ENCODE data around the gene SH2D4B.

Gene SH2D4B

DNA sequence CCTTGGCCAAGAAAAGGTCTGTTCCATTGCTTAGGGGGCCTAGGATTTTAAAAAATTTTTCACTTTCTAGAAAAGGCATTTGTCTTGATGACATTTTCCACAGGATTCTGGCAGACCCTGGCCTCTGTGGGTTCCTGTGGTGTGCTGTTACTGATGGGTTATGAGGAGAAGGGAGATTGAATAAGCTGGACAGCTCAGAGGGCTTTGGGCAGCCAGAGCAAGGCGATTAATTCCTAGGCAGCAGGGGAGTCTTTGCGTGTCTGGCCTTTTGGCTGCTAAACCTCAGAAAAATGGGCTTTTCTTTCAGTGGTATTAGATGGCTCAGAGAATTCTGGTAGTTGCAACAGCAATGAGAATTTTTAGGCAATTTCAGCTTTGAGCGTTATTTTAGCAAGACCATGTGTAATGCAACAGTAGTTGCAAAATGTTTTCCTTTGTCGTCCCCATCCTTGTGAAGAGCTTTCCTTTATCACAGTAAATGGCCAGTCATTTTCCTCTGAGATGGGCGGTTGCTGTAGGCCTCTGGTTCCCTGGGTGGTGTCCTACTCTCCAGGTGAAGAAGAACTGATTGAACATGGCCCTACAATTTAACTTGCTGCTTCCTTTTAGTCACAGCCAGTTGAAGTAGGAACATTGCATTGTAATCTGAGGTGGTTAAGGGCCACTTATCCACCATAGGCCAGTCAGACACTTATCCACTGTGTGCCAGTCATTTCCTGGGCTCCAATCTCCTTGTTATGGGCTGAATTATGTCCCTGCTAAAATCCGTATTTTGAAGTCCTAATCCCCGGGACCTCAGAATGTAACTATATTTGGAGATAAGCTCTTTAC is 43.2 kb downstream of the SH2D4B start:
- H3K4me1 ChIP-seq (ENCODE audit: insufficient read depth, poor library complexity, severe bottlenecking): no peaks in the 10 kb centered on the region
- TF ChIP-seq, protein P1, sequence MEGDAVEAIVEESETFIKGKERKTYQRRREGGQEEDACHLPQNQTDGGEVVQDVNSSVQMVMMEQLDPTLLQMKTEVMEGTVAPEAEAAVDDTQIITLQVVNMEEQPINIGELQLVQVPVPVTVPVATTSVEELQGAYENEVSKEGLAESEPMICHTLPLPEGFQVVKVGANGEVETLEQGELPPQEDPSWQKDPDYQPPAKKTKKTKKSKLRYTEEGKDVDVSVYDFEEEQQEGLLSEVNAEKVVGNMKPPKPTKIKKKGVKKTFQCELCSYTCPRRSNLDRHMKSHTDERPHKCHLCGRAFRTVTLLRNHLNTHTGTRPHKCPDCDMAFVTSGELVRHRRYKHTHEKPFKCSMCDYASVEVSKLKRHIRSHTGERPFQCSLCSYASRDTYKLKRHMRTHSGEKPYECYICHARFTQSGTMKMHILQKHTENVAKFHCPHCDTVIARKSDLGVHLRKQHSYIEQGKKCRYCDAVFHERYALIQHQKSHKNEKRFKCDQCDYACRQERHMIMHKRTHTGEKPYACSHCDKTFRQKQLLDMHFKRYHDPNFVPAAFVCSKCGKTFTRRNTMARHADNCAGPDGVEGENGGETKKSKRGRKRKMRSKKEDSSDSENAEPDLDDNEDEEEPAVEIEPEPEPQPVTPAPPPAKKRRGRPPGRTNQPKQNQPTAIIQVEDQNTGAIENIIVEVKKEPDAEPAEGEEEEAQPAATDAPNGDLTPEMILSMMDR (IDR thresholded peaks at IDR 0.05; ENCODE audit: poor library complexity, severe bottlenecking): no peak
- H3K9me3 ChIP-seq (ENCODE audit: severe bottlenecking): no peaks in the 10 kb centered on the region
- ATAC-seq (ENCODE audit: low read depth) (no peak), DNase-seq (ENCODE audit: low spot score) (no peak)
- no peaks in the 10 kb centered on the region for H3K36me3 ChIP-seq (ENCODE audit: low read depth)
- H3K27ac ChIP-seq (ENCODE audit: poor library complexity, severe bottlenecking): no peak overlapping the region
- no peaks in the 10 kb centered on the region for H3K27me3 ChIP-seq (ENCODE audit: insufficient read depth, poor library complexity, severe bottlenecking)
- H3K4me3 ChIP-seq (ENCODE audit: severe bottlenecking): no peak overlapping the region

GRCh38 chr10:80581469-80581835 is 43.8 kb downstream of the SH2D4B start:
- H3K36me3 ChIP-seq (ENCODE audit: low read depth): no peaks in the 10 kb centered on the region
- H3K27ac ChIP-seq (ENCODE audit: poor library complexity, severe bottlenecking): no peak overlapping the region
- H3K9me3 ChIP-seq (ENCODE audit: severe bottlenecking): no peaks in the 10 kb centered on the region
- no peaks in the 10 kb centered on the region for H3K4me1 ChIP-seq (ENCODE audit: insufficient read depth, poor library complexity, severe bottlenecking)
- no peak for ATAC-seq (ENCODE audit: low read depth)
- no peaks in the 10 kb centered on the region for H3K27me3 ChIP-seq (ENCODE audit: insufficient read depth, poor library complexity, severe bottlenecking)
- TF ChIP-seq, protein P1 (IDR thresholded peaks at IDR 0.05; ENCODE audit: poor library complexity, severe bottlenecking): no peak
- no peak overlapping the region for H3K4me3 ChIP-seq (ENCODE audit: severe bottlenecking)
- DNase-seq (ENCODE audit: low spot score): no peak

DNA sequence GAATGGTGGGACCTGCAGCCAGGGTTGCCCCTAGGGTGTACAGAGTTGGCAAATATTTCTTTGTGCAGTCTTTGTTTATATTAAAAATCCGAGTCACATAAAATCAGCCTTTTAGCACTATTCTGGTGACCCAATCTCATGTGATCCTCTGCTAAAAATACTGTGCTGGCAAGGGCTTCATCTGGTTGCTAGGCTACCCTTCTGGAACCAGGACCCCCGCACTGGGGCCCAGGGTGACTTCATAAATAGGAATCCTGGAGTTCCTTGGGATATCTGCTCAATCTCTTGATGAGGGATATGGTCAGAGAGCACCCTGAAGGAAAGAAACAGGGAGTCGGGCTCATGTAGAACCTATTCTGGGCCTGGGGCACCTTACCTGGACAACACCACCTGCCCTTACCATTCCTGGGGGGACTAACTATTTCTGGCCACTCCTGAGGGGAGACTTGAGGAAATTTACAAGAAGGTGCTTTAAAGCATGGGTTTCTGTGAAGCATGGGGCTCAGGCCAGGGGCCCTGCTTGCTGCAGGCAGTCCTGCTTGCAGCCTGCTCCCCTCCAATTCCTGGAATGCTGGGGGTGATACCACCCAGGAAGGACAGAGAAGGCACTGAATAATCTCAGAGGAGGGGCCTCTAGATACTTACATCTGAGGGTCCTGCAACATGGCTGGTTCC is 44.7 kb downstream of the SH2D4B start:
- ATAC-seq (ENCODE audit: low read depth) (no peak), DNase-seq (ENCODE audit: low spot score) (no peak)
- TF ChIP-seq, protein P1 (IDR thresholded peaks at IDR 0.05; ENCODE audit: poor library complexity, severe bottlenecking): no peak
- no peaks in the 10 kb centered on the region for H3K9me3 ChIP-seq (ENCODE audit: severe bottlenecking)
- H3K27ac ChIP-seq (ENCODE audit: poor library complexity, severe bottlenecking): no peak overlapping the region
- no peaks in the 10 kb centered on the region for H3K27me3 ChIP-seq (ENCODE audit: insufficient read depth, poor library complexity, severe bottlenecking)
- no peaks in the 10 kb centered on the region for H3K36me3 ChIP-seq (ENCODE audit: low read depth)
- no peaks in the 10 kb centered on the region for H3K4me1 ChIP-seq (ENCODE audit: insufficient read depth, poor library complexity, severe bottlenecking)
- no peak overlapping the region for H3K4me3 ChIP-seq (ENCODE audit: severe bottlenecking)

- Histone ChIP-seq H3K4me1 (ENCODE audit: insufficient read depth, poor library complexity, severe bottlenecking) (no peaks in the 10 kb centered on the region), H3K36me3 (ENCODE audit: low read depth) (no peaks in the 10 kb centered on the region), H3K9me3 (ENCODE audit: severe bottlenecking) (no peaks in the 10 kb centered on the region), H3K4me3 (ENCODE audit: severe bottlenecking) (no peak overlapping the region), H3K27ac (ENCODE audit: poor library complexity, severe bottlenecking) (no peak overlapping the region), H3K27me3 (ENCODE audit: insufficient read depth, poor library complexity, severe bottlenecking) (no peaks in the 10 kb centered on the region)
- ATAC-seq (ENCODE audit: low read depth) (no peak), DNase-seq (ENCODE audit: low spot score) (no peak)
- TF ChIP-seq, protein P1 (IDR thresholded peaks at IDR 0.05; ENCODE audit: poor library complexity, severe bottlenecking): no peak
Observed at GRCh38 chr10:80583685-80584084, 46.0 kb downstream of the SH2D4B start.

- no peak overlapping the region for H3K27ac ChIP-seq (ENCODE audit: poor library complexity, severe bottlenecking)
- no peaks in the 10 kb centered on the region for H3K9me3 ChIP-seq (ENCODE audit: severe bottlenecking)
- DNase-seq (ENCODE audit: low spot score): no peak
- no peaks in the 10 kb centered on the region for H3K36me3 ChIP-seq (ENCODE audit: low read depth)
- no peaks in the 10 kb centered on the region for H3K27me3 ChIP-seq (ENCODE audit: insufficient read depth, poor library complexity, severe bottlenecking)
- H3K4me1 ChIP-seq (ENCODE audit: insufficient read depth, poor library complexity, severe bottlenecking): peaks cover 4% of the 10 kb centered on the region
- TF ChIP-seq, protein P1 (IDR thresholded peaks at IDR 0.05; ENCODE audit: poor library complexity, severe bottlenecking): no peak
- H3K4me3 ChIP-seq (ENCODE audit: severe bottlenecking): no peak overlapping the region
- no peak for ATAC-seq (ENCODE audit: low read depth)
Observed at GRCh38 chr10:80585812-80586211, 48.1 kb downstream of the SH2D4B start.

All from RWPE2 (cell line).